ENCODE measurements around the gene ICA1. TPM values are rescaled to one million over a fixed set of nuclear protein-coding genes. Genes with fewer than 3 reads are reported as not detected.

Gene ICA1
- total and polyA plus RNA-seq, 2 experiments from 2014 or later, result 45.2 to 83.7 TPM

DNA sequence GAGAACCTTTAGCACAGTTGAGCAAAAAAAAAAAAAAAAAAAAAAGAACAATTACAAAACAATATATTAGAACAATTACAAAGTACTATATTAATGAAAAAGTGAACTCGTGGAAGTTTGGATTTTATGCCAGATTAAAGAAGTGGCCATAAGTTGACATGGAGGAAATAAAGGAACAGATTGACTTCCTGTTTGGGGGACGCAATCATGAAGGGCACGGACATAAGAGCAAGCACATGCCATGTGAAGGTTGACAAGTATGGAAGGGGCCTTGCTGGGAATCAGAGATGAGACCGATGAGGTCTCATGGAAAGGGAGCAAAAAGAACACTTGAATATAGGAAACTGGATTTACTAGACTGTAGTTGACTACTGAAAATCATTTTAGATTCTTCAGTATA, 61.7 kb downstream of the ICA1 start:
- Histone ChIP-seq H3K4me1 (ENCODE audit: insufficient read depth) (0 out of 2 replicates have a peak, but pooled peaks cover under 1% of the 10 kb centered on the region), H3K27ac (ENCODE audit: low read depth) (no peak overlapping the region), H2AFZ (no peak overlapping the region), H3K4me3 (no peak overlapping the region), H3F3A (replicated peaks; ENCODE audit: low read depth) (no peaks in the 10 kb centered on the region), H3K27me3 (ENCODE audit: insufficient read depth) (no peaks in the 10 kb centered on the region), H4K20me1 (replicated peaks; ENCODE audit: insufficient read depth) (no peaks in the 10 kb centered on the region), H3K79me2 (replicated peaks; ENCODE audit: insufficient read depth) (no peaks in the 10 kb centered on the region), H3K36me3 (ENCODE audit: insufficient read depth) (no peaks in the 10 kb centered on the region), H3K9me2 (ENCODE audit: insufficient read depth) (no peaks in the 10 kb centered on the region), H3K4me2 (no peak overlapping the region)
- no peak overlapping the region for H3K27ac Mint-ChIP-seq
- H3K27me3 Mint-ChIP-seq (ENCODE audit: insufficient read depth, low read depth, poor library complexity), result peaks cover 5% of the 10 kb centered on the region
- DNase-seq (ENCODE audit: low spot score) (no peak), ATAC-seq (no peak)
- H3K9me3 Mint-ChIP-seq, result no peaks in the 10 kb centered on the region
- peaks cover 5% of the 10 kb centered on the region; the same call in 2 of the 3 replicates for H3K4me1 Mint-ChIP-seq
- H3K36me3 Mint-ChIP-seq (ENCODE audit: low read depth), result no peaks in the 10 kb centered on the region; the same call in 2 of the 3 replicates
- H3K4me3 Mint-ChIP-seq, result no peak overlapping the region
- TF ChIP-seq STAT1 (IDR thresholded peaks at IDR 0.05; ENCODE audit: unreplicated experiment), result no peak
- no peak for TF ChIP-seq POLR2AphosphoS5 (IDR thresholded peaks at IDR 0.05; ENCODE audit: low read depth)
- no peak for TF ChIP-seq ZNF462 (CRISPR knock-in tag; IDR thresholded peaks at IDR 0.05)
- TF ChIP-seq EZH2phosphoT487 (IDR thresholded peaks at IDR 0.05; ENCODE audit: unreplicated experiment), result no peak
- no peak for TF ChIP-seq JUNB (IDR thresholded peaks at IDR 0.05; ENCODE audit: unreplicated experiment)
- no peak for TF ChIP-seq NANOG (IDR thresholded peaks at IDR 0.05; ENCODE audit: borderline replicate concordance)
- TF ChIP-seq ZNF331 (CRISPR knock-in tag; IDR thresholded peaks at IDR 0.05; ENCODE audit: low read depth), result no peak
- TF ChIP-seq CTCF (conservative IDR thresholded peaks at IDR 0.05; ENCODE audit: low read depth in 2 of 2), result no peak
- TF ChIP-seq EZH2 (IDR thresholded peaks at IDR 0.05; ENCODE audit: low read depth, unreplicated experiment), result no peak
- TF ChIP-seq, protein P1, sequence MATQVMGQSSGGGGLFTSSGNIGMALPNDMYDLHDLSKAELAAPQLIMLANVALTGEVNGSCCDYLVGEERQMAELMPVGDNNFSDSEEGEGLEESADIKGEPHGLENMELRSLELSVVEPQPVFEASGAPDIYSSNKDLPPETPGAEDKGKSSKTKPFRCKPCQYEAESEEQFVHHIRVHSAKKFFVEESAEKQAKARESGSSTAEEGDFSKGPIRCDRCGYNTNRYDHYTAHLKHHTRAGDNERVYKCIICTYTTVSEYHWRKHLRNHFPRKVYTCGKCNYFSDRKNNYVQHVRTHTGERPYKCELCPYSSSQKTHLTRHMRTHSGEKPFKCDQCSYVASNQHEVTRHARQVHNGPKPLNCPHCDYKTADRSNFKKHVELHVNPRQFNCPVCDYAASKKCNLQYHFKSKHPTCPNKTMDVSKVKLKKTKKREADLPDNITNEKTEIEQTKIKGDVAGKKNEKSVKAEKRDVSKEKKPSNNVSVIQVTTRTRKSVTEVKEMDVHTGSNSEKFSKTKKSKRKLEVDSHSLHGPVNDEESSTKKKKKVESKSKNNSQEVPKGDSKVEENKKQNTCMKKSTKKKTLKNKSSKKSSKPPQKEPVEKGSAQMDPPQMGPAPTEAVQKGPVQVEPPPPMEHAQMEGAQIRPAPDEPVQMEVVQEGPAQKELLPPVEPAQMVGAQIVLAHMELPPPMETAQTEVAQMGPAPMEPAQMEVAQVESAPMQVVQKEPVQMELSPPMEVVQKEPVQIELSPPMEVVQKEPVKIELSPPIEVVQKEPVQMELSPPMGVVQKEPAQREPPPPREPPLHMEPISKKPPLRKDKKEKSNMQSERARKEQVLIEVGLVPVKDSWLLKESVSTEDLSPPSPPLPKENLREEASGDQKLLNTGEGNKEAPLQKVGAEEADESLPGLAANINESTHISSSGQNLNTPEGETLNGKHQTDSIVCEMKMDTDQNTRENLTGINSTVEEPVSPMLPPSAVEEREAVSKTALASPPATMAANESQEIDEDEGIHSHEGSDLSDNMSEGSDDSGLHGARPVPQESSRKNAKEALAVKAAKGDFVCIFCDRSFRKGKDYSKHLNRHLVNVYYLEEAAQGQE (IDR thresholded peaks at IDR 0.05; ENCODE audit: unreplicated experiment), result no peak
- no peak for TF ChIP-seq CREB1 (CRISPR knock-in tag; IDR thresholded peaks at IDR 0.05; ENCODE audit: low read depth)
- TF ChIP-seq, protein P2, sequence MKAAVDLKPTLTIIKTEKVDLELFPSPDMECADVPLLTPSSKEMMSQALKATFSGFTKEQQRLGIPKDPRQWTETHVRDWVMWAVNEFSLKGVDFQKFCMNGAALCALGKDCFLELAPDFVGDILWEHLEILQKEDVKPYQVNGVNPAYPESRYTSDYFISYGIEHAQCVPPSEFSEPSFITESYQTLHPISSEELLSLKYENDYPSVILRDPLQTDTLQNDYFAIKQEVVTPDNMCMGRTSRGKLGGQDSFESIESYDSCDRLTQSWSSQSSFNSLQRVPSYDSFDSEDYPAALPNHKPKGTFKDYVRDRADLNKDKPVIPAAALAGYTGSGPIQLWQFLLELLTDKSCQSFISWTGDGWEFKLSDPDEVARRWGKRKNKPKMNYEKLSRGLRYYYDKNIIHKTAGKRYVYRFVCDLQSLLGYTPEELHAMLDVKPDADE (IDR thresholded peaks at IDR 0.05), result no peak
